Measurements from ENCODE around the gene CEP85L. TPM values are rescaled to one million over a fixed set of nuclear protein-coding genes. Genes with fewer than 3 reads are reported as not detected.

Gene CEP85L
- total RNA-seq, 4 donors from 2014 or later = 2.3 to 7.0 (median 6.6) TPM

DNA sequence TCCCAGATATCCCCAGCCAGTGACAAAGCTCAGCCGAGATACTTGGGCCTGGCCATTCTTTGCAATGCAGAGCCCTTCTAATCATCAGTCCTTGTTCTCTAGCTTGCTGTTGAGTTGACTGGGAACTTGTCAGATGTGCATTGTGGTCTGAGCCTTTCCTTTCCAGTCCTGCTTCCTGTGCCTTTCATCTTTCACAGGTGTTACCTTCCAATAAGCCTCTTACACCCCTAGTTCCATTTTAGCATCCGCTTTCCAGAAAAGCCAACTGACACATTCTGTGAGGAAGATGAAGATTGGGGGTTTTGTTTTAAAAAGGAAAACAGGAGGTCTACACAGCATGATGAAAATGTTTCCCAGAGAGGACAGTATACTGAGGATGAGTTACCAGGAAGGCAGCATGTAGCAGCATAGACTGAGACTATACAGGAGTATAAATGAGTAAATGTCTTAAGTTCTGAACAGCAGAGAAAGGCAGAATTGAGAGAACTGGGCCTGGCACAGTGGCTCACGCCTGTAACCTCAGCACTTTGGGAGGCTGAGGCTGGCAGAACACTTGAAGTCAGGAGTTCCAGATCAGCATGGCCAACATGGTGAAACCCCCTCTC lies 5.6 kb upstream of the CEP85L start:
- no peak for TF ChIP-seq POLR2A (IDR thresholded peaks at IDR 0.05)
- TF ChIP-seq, protein P1, sequence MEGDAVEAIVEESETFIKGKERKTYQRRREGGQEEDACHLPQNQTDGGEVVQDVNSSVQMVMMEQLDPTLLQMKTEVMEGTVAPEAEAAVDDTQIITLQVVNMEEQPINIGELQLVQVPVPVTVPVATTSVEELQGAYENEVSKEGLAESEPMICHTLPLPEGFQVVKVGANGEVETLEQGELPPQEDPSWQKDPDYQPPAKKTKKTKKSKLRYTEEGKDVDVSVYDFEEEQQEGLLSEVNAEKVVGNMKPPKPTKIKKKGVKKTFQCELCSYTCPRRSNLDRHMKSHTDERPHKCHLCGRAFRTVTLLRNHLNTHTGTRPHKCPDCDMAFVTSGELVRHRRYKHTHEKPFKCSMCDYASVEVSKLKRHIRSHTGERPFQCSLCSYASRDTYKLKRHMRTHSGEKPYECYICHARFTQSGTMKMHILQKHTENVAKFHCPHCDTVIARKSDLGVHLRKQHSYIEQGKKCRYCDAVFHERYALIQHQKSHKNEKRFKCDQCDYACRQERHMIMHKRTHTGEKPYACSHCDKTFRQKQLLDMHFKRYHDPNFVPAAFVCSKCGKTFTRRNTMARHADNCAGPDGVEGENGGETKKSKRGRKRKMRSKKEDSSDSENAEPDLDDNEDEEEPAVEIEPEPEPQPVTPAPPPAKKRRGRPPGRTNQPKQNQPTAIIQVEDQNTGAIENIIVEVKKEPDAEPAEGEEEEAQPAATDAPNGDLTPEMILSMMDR (IDR thresholded peaks at IDR 0.05) = no peak
- DNase-seq (ENCODE audit: low spot score in 2 of 2) = no peak
- 92 to 93% methylated on average over 3 of the region's 3 CpGs for WGBS, 2 donors
- intact Hi-C loops (cut with DNase I; ENCODE audit: low total_unique reads) = no loop called here
- H3K4me3 ChIP-seq (ENCODE audit: low read depth, poor library complexity, severe bottlenecking) = no peak overlapping the region

DNA sequence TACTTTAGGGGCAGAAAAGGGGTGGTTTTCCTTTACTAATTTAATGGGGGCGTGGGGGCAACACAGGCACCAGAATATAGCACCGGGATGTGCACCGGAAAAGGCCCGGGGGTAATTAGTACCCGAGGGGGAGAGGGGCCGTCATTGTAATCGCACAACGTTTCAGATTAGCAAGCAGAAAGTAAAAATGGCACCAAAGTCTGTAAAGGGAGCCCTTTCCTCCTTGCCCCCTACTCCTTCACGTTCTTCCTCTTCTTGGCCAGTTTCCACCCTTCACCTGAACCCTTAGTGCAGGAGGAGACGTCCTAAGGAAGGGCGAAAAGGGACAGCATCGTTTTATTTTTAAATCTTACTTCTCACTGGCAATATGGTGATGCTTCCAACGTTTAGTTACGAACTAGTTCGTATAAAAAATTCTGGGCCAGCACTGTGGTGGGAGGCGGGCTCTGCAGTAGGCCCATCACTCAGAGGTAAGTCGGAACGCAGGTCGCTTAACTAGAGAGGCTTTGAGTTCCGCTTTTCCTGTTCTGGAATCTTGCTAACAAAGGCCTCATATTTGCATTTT lies 742 bp upstream of the CEP85L start:
- DNase-seq (ENCODE audit: low spot score in 2 of 2) = no peak
- TF ChIP-seq POLR2A (IDR thresholded peaks at IDR 0.05) = no peak
- TF ChIP-seq, protein P1 (IDR thresholded peaks at IDR 0.05) = no peak
- WGBS, 2 donors = 36 to 42% methylated on average over 20 of the region's 20 CpGs
- no peak overlapping the region for H3K4me3 ChIP-seq (ENCODE audit: low read depth, poor library complexity, severe bottlenecking)
- intact Hi-C loops (cut with DNase I; ENCODE audit: low total_unique reads) = no loop called here

DNA sequence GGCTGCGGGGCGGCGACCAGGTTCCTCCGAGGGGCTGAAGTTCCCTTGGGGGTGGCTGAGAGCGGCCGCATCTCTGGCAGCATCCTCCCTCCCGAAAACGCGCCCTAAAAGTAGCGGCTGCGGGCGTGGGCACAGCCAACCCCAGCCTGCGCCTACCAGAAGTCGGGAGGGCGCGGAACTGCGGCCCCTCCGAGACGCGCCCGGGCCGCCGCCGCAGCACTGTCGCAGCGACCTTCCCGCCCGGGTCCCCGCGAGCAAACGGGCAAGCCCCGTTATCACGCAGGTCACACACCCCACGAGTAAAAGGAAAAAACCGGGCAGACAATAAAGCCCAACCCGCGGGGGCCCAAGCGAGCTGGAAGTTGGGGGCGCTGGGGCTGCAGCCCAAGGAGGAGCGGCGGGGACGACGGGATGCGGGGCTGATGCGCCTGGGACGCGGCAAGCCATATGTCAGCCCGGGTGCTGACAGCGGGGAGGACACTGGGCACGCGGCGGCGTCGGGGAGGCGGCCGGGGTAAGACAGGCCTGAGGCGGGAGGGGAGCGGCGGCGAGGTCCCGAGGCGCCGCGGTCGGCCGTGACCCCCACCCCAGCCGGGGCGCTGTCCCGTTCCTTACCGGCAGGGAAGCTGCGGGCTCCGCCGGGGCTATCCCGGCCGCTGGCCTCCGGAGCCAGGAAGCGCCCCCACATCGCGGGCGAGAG lies 659 bp downstream of the CEP85L start:
- intact Hi-C loops (cut with DNase I; ENCODE audit: low total_unique reads) = no loop called here
- TF ChIP-seq, protein P1 (IDR thresholded peaks at IDR 0.05) = no peak
- no peak for TF ChIP-seq POLR2A (IDR thresholded peaks at IDR 0.05)
- H3K4me3 ChIP-seq (ENCODE audit: low read depth, poor library complexity, severe bottlenecking) = peak overlapping the region; percentile 88
- DNase-seq (ENCODE audit: low spot score in 2 of 2) = peak in 1 of 2 donors; percentile 89
- WGBS, 2 donors = 0% methylated on average over 8 to 47 of the region's 80 CpGs

DNA sequence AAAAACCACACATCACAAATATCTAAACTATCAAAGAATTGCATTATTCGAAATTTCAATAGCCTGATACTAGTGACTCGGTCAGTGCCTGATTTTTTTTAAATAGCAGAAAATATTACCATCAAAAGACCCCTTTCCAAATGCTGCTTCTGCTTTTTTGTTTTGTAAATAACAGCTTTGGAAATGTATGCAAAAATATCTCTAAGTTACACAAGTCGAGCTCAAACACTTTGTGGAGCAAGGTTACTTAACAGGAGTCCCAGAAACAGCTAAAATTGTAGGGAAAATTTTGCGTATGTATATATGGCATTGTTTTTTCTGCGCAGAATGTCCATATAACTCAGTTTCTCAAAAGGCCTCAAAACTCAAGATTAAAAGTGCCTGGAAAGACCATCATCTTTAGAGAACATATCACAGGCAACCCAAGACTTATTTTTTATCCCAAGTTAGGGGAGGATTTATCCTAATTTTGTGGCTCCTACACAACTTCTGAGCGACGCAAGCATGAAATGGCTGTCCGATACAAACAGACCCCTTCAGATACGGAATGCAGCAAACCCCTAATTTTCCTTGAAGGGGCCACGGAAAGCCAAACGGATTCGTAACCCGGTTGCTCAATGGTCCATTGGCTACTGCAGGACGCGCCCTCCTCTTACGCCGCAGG lies 1.3 kb downstream of the CEP85L start:
- 11 to 14% methylated on average over 17 of the region's 17 CpGs for WGBS, 2 donors
- peak overlapping the region; percentile 88 for H3K4me3 ChIP-seq (ENCODE audit: low read depth, poor library complexity, severe bottlenecking)
- TF ChIP-seq, protein P1 (IDR thresholded peaks at IDR 0.05) = no peak
- TF ChIP-seq POLR2A (IDR thresholded peaks at IDR 0.05) = no peak
- intact Hi-C loops (cut with DNase I; ENCODE audit: low total_unique reads) = no loop called here
- DNase-seq (ENCODE audit: low spot score in 2 of 2) = peak in 1 of 2 donors; percentile 34

DNA sequence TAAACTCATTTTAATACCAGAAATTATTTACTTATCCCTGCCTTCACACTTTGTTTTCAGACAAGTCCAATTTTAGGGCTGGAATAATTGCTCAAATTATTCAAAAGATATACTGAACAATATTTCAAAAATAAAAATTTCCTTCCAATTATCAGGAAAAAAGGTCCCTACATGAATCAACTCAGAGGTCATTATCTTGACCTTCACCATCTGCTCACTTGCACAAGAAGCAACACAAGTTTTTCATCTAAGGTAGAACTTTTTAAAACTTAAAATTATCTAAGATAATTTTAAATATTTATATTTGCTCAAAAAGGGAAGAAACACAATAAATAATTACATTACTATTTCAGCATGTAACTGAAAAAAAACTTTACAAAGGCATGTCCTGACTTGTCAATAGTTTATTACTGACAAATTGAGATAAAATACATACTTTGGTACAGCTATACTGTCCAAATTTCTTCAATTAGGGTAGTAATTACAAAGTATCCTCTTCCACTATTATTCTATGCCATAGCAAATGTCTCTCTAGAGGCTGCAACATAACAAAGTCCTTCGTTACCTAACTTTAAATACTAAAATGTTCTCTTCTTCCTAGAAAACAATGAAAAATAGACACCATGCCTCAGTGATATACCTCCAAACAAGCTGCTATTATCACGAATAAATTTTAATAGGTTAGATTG lies 2.4 kb downstream of the CEP85L start:
- DNase-seq (ENCODE audit: low spot score in 2 of 2) = no peak
- intact Hi-C loops (cut with DNase I; ENCODE audit: low total_unique reads) = no loop called here
- TF ChIP-seq, protein P1 (IDR thresholded peaks at IDR 0.05) = no peak
- no peak for TF ChIP-seq POLR2A (IDR thresholded peaks at IDR 0.05)
- H3K4me3 ChIP-seq (ENCODE audit: low read depth, poor library complexity, severe bottlenecking) = no peak overlapping the region
- 37 to 43% methylated on average over 2 of the region's 2 CpGs for WGBS, 2 donors
